GM04504 (cell line): ENCODE data around the gene TMX2.
"Not testable (repeated sequence)": the region's sequence is repeated elsewhere in the genome, so short reads cannot be mapped to it uniquely, and the experiment has no call there.

Experiments used
- DNase-seq: peaks from one replicate; pipeline ENCODE4 v3.0.0-alpha.2; 2012; ENCODE audit warnings: low read depth

Gene TMX2

GRCh38 chr11:57716726-57717125 is 4.3 kb downstream of the TMX2 start:
- DNase-seq: not testable (repeated sequence)

GRCh38 chr11:57727185-57727584 is 14.8 kb downstream of the TMX2 start:
- no peak for DNase-seq

DNA sequence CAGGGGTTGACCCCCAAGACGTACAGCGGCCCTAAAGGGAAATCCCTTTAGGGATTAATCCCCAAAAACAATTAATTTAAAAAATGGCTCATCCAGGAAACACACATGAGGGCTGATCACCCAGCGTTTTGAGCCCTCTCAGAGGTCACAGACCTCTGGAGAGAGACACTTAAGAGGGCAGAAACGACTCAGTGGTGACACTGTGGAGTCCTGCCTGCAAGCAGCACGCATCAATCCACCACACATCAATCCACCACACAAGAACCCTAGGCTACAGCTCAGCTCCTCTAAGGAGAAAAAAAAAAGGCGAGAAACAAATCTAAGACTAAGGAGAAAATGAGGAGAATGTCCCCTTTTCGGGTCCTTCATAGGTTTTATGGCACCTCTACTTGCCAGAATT is 16.4 kb downstream of the TMX2 start:
- DNase-seq: no peak

DNA sequence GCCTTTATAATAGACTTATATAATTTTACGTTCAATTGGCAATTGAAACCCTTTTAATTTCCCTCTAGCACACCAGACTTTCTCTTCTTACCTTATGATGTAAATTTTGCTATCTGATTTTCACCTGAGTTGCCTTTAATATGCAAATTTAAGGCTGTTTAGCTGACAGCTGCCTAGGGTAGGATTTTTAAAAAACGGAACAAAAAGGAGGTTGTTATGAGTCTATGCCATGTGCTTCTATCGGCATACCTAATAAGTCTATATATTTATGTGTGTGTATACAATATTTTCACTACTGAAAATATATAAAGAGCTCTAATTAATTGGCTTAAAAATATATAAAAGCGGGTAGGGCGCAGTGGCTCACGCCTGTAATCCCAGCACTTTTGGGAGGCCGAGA is 17.1 kb downstream of the TMX2 start:
- no peak for DNase-seq

- DNase-seq: no peak
Measured at GRCh38 chr11:57732661-57733060, 20.3 kb downstream of the TMX2 start.

- no peak for DNase-seq
Measured at GRCh38 chr11:57735619-57736298, 23.4 kb downstream of the TMX2 start.

- DNase-seq: peak; percentile 93
Measured at GRCh38 chr11:57741132-57742086, 29.0 kb downstream of the TMX2 start, which contains the start of gene SELENOH. Gene SELENOH (plus strand): TSS chr11:57741491. CDS start chr11:57741596, 105 bp downstream.

DNA sequence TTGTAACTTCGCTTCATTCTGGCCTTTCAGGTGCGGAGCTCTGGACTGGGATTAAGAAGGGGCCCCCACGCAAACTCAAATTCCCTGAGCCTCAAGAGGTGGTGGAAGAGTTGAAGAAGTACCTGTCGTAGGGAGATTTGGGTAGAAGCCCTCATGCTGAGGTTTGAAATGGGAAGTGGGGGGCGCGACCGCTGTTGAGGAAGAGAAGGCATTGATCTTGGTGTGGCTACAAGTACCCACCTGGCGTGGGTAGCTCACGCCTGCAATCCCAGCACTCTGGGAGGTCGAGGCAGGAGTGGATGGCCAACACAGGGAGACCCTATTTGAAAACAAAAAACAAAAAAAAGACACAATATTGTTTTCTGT is 29.7 kb downstream of the TMX2 start:
- no peak for DNase-seq

GRCh38 chr11:57744357-57744756 is 32.0 kb downstream of the TMX2 start:
- no peak for DNase-seq

DNA sequence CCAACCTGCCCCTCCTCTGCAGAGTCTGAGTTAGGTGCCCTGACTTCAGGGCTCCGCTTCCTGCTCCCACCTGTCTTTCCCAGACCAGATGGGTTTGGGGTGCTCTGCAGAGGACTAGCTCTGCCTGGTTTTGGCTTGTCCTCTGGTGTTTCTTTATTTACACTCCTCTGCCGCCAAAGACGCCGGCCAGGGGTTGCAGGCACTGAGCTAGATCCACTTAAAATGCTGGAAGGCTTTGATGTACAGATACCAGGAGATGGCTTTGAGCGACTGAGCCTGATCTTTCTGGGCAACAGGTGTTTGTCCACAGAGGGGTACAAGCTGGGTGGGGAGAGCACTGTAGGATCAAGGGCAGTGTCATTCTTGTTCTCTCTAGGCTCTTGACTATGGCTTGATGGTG is 32.8 kb downstream of the TMX2 start:
- DNase-seq: no peak

DNA sequence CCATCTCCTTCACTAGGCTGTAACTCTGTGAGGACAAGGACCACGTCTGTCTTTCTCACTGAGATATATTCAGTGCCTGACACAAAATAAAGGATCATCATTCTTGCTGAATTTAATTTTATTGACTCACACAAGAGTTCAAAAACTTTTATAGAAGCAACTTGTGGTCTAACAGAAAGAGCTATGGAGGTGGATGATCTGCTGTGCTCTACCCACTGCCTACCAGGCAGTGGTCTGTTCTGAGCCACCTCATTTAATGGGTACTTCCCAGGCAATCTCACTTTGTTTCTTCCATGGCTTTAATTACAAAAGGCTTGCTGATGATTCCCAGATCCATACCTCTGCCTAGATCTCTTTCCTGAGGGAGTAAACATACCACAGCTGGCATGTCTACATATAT is 34.5 kb downstream of the TMX2 start:
- no peak for DNase-seq

DNA sequence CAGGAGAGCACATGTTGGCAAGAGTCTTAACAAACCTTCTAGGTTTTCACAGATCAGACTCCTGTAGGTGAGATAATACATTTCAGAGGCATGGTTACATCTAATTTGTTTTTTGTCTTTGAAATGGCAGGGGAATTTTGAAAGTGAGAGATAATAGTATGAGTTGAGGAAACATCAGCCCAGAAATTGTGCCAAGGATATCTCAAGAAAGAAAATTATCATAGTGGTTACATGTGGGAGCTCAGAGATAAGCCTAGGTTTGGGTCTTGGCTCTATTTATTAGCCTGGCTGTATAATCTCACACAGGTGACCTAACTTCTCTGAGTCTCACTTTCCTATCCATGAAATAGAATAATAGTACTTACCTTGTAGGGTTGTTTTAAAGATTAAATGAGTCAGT is 38.8 kb downstream of the TMX2 start:
- DNase-seq: no peak

DNA sequence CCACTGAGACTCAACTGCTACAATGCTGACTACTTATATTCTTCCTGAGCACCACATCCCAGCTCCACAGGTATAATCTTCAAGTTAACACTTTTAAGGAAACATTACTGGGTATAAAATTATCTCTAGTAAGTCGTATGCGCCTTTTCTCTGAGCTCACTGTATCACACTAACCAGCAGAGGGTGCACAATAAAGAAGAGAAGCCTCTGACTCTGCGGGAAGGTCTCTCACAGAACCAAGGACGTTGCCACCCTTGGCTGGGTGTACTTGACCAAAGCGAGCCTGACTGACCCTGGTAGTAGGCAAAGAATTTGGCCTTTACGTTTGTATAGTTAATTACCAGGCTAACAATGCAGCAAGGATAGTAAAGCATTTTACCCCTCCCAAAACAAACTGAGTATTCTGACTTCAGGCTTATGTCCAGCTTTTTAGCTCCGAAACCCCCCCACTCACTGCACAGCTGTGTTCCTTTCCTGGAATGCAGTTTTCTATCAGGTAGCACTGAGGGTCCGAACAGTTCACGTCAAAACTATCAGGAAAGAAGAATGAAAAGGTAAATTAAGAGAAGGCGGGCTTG is 39.4 kb downstream of the TMX2 start, which contains the start of gene BTBD18:
Gene BTBD18, minus strand, starts transcription at position 144 of the 578 bp plus-strand sequence. CDS start 631 bp downstream, outside the sequence.
- DNase-seq: no peak

DNA sequence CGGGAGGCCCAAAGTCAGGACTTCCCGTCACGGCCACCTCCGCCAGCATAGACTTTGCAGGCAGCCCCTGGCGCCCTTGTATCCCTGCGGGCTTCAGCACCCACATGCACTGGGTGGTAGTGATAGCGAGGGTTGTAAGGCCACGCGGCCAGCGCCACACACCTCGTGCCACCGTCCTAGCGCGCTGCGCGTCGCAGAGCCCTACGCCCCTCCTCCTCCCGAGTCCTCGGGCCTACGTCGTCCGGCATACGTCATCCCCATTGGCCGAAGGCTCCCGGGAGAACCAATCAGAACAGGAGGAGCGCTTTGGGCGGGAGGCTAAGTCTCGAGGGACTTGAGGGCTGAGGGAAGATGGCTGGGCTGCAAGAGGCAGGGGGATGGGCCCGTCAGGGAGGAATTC is 40.6 kb downstream of the TMX2 start:
- DNase-seq: no peak

- no peak for DNase-seq
Measured at GRCh38 chr11:57758174-57758573, 45.8 kb downstream of the TMX2 start.

DNA sequence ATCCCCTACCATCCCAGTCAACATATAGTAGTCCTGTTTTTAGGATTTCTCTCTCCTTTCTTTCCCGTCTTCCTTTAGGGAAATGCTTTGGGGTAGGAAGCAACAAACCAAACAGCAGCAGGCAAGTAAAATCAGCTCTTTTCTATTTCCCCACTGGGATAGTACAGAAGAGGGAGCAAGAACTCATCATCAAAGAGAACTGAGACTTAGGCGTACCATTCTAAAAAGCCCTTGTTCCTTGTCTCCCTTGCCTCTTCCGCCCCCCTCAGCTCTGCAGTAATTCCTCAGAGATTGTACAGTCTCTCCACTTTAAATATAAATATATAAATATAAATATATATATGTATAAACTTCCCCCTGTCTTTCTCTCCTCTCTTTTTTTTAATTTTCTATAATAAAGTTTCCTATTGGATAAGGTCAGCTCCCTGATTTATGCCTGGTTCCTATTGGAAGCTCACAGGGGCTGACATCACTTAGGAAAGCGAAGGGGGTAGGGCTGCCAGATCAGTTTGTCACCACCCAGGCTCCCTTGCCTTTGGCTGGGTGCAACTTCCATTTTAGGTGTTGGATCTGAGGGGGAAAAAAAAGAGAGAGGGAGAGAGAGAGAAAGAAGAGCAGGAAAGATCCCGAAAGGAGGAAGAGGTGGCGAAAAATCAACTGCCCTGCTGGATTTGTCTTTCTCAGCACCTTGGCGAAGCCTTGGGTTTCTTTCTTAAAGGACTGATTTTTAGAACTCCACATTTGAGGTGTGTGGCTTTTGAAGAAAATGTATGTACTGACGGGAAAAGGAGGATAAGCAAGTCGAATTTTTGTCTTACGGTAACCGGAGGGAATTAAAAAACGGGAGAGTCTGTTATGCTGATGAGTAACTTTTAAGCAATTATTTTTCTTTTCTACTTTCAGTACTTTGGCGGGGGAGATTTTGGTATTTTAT is 49.2 kb downstream of the TMX2 start, which contains the start of gene CTNND1:
Gene CTNND1, plus strand, starts transcription at position 502 of the 934 bp plus-strand sequence. CDS start 29,677 bp downstream, outside the sequence.
- DNase-seq: peak; percentile 96

DNA sequence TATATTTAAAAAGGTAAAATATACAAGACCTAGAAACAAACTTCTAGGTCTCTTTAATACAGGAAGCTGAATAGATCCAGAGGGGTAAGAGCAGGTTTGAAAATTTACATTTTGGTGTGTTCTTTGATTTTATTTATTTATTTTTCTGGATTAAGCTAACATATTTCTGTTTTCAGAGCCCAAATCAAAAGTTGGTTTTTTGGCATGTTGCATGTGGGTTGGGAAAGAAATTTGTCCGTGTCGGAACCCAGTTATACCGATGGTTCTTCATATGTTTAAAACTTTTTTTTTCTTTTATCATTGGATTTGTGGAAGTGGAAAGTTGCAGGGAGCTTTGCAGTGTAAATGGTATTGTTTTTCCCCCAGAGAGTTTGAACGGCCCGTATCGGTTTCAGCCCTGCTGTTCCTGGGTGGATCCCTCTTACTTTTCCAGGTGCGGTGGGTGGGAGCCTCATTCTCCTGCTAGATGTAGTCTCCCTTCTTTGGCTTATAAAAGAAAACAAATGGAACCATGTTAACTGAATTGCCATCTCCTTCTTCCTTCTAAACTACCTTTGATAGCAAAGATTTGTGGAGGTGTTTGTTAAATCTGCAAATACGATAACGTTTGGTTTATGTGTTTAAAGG is 50.0 kb downstream of the TMX2 start:
- DNase-seq: no peak

GRCh38 chr11:57763568-57763967 is 51.2 kb downstream of the TMX2 start:
- DNase-seq: no peak

DNA sequence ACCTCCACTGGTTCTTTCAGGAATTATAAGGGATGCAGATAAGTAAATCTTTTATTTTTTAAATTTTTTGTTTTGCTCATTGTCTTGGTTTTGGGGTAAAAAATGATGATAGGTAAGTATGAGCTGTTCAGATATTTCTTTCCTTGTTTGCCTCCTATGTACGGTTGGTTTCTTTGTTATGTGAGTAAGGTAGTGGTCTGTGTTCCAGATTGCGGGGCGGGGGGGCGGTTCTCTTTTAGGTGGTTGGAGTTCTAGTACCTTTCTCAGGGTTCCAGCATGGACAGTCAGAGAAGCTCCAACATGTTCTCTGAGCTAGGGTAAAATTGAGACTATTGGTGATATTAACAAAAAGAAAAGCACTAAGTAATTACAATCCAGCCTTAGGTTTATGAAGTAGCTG is 51.6 kb downstream of the TMX2 start:
- no peak for DNase-seq

- no peak for DNase-seq
Measured at GRCh38 chr11:57764566-57764965, 52.2 kb downstream of the TMX2 start.

GRCh38 chr11:57764972-57765371 is 52.6 kb downstream of the TMX2 start:
- no peak for DNase-seq
